Measurements from ENCODE around the gene WARS2.
A peak's percentile ranks its signal among the peaks of the same experiment; 100 is the strongest.

The WARS2 gene

DNA sequence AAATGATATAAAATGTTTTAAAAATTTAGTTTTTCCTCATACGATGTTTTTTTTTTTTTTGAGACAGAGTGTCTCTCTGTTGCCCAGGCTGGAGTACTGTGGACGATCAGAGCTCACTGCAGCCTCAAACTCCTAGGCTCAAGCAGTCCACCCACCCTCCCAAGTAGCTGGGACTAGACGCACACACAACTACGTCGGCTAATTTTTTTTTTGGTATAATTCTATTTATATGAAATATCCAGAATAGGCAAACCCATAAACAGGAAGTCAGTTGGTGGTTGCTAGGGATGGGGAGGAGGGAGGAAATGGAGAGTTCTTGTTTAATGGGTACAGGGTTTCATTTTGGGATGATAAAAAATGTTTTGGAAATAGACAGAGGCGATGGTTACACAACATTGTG lies 56.5 kb downstream of the WARS2 start:
- Histone ChIP-seq H2AK5ac (ENCODE audit: low read length) (no peak overlapping the region), H4K12ac (ENCODE audit: low read depth, low read length) (no peak overlapping the region), H3K36me3 (ENCODE audit: control insufficient read depth in 1 of 2, insufficient read depth in 2 of 2, low read length in 2 of 2) (no peaks in the 10 kb centered on the region), H3K4ac (ENCODE audit: low read depth, low read length) (no peak overlapping the region), H4K8ac (ENCODE audit: low read depth, low read length) (no peak overlapping the region), H3K9ac (ENCODE audit: low read length) (no peak overlapping the region), H4K91ac (ENCODE audit: low read depth, low read length) (no peak overlapping the region), H3K27me3 (ENCODE audit: insufficient read depth, low read length) (no peaks in the 10 kb centered on the region), H2BK12ac (ENCODE audit: low read length) (no peak overlapping the region), H3K23ac (ENCODE audit: low read length) (no peak overlapping the region), H3K27ac (ENCODE audit: low read depth, low read length) (no peak overlapping the region), H2BK120ac (ENCODE audit: insufficient read depth, low read length, poor library complexity) (no peak overlapping the region), H3K14ac (ENCODE audit: low read length) (no peak overlapping the region), H3K4me3 (ENCODE audit: low read depth, low read length) (no peak overlapping the region), H3K79me1 (ENCODE audit: low read length) (no peaks in the 10 kb centered on the region), H2BK5ac (ENCODE audit: low read depth, low read length, poor library complexity) (no peak overlapping the region), H3K18ac (ENCODE audit: low read length) (no peak overlapping the region), H2AFZ (ENCODE audit: insufficient read depth, low read length, poor library complexity) (no peak overlapping the region), H3K4me1 (ENCODE audit: control insufficient read depth in 1 of 2, insufficient read depth in 2 of 2, low read length in 2 of 2) (no peaks in the 10 kb centered on the region), H3K9me3 (ENCODE audit: insufficient read depth, low read depth, low read length) (no peaks in the 10 kb centered on the region), H3K79me2 (ENCODE audit: control insufficient read depth, insufficient read depth, low read length, poor library complexity) (no peaks in the 10 kb centered on the region), H3K4me2 (ENCODE audit: low read length) (no peak overlapping the region)
- DNase-seq: no peak
- WGBS (ENCODE audit: extremely low coverage, insufficient coverage, insufficient read length): no CpG with 5 or more reads among the region's 6 CpGs

DNA sequence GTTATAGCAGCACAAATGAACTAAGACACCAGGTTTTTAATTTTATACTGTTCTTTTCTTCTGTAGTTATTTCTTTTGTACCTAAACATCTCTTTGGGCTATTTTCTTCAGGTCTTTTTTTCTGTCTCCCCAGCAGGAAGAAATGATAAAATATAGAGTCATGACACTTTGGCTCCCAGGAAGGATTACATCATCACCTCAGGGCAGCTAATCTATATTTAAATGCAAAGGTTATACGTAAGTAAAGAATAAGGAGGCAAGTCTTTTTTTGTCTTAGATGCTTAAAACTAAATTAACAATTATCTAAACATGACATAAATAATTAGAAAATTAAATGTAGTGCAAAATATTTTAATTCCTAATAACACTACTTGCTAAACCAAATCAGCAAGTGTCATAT lies 57.0 kb downstream of the WARS2 start:
- no peak overlapping the region for H2BK5ac ChIP-seq (ENCODE audit: low read depth, low read length, poor library complexity)
- H3K23ac ChIP-seq (ENCODE audit: low read length): no peak overlapping the region
- no CpG with 5 or more reads among the region's 1 CpG for WGBS (ENCODE audit: extremely low coverage, insufficient coverage, insufficient read length)
- H3K4me3 ChIP-seq (ENCODE audit: low read depth, low read length): no peak overlapping the region
- no peaks in the 10 kb centered on the region for H3K79me2 ChIP-seq (ENCODE audit: control insufficient read depth, insufficient read depth, low read length, poor library complexity)
- H3K9me3 ChIP-seq (ENCODE audit: insufficient read depth, low read depth, low read length): no peaks in the 10 kb centered on the region
- no peak overlapping the region for H3K27ac ChIP-seq (ENCODE audit: low read depth, low read length)
- H3K18ac ChIP-seq (ENCODE audit: low read length): no peak overlapping the region
- no peaks in the 10 kb centered on the region for H3K27me3 ChIP-seq (ENCODE audit: insufficient read depth, low read length)
- H3K4me1 ChIP-seq (ENCODE audit: control insufficient read depth in 1 of 2, insufficient read depth in 2 of 2, low read length in 2 of 2): no peaks in the 10 kb centered on the region
- H3K79me1 ChIP-seq (ENCODE audit: low read length): no peaks in the 10 kb centered on the region
- no peak for DNase-seq
- no peak overlapping the region for H2BK12ac ChIP-seq (ENCODE audit: low read length)
- H4K8ac ChIP-seq (ENCODE audit: low read depth, low read length): no peak overlapping the region
- no peak overlapping the region for H3K9ac ChIP-seq (ENCODE audit: low read length)
- H3K4ac ChIP-seq (ENCODE audit: low read depth, low read length): no peak overlapping the region
- H4K91ac ChIP-seq (ENCODE audit: low read depth, low read length): no peak overlapping the region
- no peak overlapping the region for H3K14ac ChIP-seq (ENCODE audit: low read length)
- H3K36me3 ChIP-seq (ENCODE audit: control insufficient read depth in 1 of 2, insufficient read depth in 2 of 2, low read length in 2 of 2): no peaks in the 10 kb centered on the region
- no peak overlapping the region for H2BK120ac ChIP-seq (ENCODE audit: insufficient read depth, low read length, poor library complexity)
- H2AK5ac ChIP-seq (ENCODE audit: low read length): no peak overlapping the region
- no peak overlapping the region for H4K12ac ChIP-seq (ENCODE audit: low read depth, low read length)
- H2AFZ ChIP-seq (ENCODE audit: insufficient read depth, low read length, poor library complexity): no peak overlapping the region
- H3K4me2 ChIP-seq (ENCODE audit: low read length): no peak overlapping the region

DNA sequence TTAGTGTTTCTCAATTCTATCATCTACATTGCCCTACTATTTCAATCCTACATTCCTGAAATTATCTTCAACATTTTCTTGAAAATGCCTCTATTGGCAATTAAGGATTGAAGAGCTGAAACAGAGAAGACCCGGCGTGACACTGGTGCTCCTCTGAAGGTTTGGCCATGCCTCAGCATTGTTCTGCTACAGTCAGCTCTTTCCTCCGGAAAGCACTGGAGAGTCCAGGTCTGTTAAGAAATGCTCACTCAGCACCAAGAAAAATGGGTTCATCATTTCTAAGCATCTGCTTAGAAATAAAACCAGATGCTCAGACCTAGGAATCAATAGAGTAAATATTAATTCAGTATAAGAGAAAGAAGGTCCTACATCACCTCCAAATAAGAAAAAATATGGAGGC lies 58.8 kb downstream of the WARS2 start:
- no peak overlapping the region for H2AK5ac ChIP-seq (ENCODE audit: low read length)
- H3K14ac ChIP-seq (ENCODE audit: low read length): no peak overlapping the region
- no peaks in the 10 kb centered on the region for H3K9me3 ChIP-seq (ENCODE audit: insufficient read depth, low read depth, low read length)
- no CpG with 5 or more reads among the region's 3 CpGs for WGBS (ENCODE audit: extremely low coverage, insufficient coverage, insufficient read length)
- H4K91ac ChIP-seq (ENCODE audit: low read depth, low read length): no peak overlapping the region
- H2AFZ ChIP-seq (ENCODE audit: insufficient read depth, low read length, poor library complexity): no peak overlapping the region
- H3K79me1 ChIP-seq (ENCODE audit: low read length): no peaks in the 10 kb centered on the region
- H3K9ac ChIP-seq (ENCODE audit: low read length): no peak overlapping the region
- no peak overlapping the region for H3K4ac ChIP-seq (ENCODE audit: low read depth, low read length)
- no peak overlapping the region for H3K4me2 ChIP-seq (ENCODE audit: low read length)
- no peaks in the 10 kb centered on the region for H3K27me3 ChIP-seq (ENCODE audit: insufficient read depth, low read length)
- no peaks in the 10 kb centered on the region for H3K79me2 ChIP-seq (ENCODE audit: control insufficient read depth, insufficient read depth, low read length, poor library complexity)
- no peak for DNase-seq
- H4K12ac ChIP-seq (ENCODE audit: low read depth, low read length): no peak overlapping the region
- no peak overlapping the region for H2BK120ac ChIP-seq (ENCODE audit: insufficient read depth, low read length, poor library complexity)
- no peak overlapping the region for H3K27ac ChIP-seq (ENCODE audit: low read depth, low read length)
- no peaks in the 10 kb centered on the region for H3K4me1 ChIP-seq (ENCODE audit: control insufficient read depth in 1 of 2, insufficient read depth in 2 of 2, low read length in 2 of 2)
- no peak overlapping the region for H3K4me3 ChIP-seq (ENCODE audit: low read depth, low read length)
- H3K23ac ChIP-seq (ENCODE audit: low read length): no peak overlapping the region
- H2BK12ac ChIP-seq (ENCODE audit: low read length): peak overlapping the region; percentile 8
- H3K36me3 ChIP-seq (ENCODE audit: control insufficient read depth in 1 of 2, insufficient read depth in 2 of 2, low read length in 2 of 2): no peaks in the 10 kb centered on the region
- H4K8ac ChIP-seq (ENCODE audit: low read depth, low read length): no peak overlapping the region
- H3K18ac ChIP-seq (ENCODE audit: low read length): no peak overlapping the region
- no peak overlapping the region for H2BK5ac ChIP-seq (ENCODE audit: low read depth, low read length, poor library complexity)

DNA sequence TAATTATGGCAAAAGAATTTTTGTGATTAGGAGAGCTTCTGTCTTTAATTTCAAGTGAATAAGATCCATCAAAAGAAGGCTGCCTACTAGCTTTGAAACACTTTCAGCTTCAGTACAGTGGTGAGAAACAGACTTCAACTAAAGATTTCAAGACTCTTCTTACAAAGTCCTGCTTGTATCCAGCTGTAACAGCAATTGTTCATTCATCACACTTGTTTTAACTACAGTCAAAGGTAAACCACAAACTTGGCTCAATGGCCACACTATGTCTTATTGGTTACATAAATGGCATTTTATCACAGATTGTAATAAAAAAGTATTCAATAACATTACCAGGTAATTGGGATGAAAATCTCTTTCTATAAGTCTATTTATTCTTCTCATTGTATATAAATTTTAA lies 59.2 kb downstream of the WARS2 start:
- Histone ChIP-seq H4K8ac (ENCODE audit: low read depth, low read length) (no peak overlapping the region), H2BK12ac (ENCODE audit: low read length) (no peak overlapping the region), H3K4me3 (ENCODE audit: low read depth, low read length) (no peak overlapping the region), H3K18ac (ENCODE audit: low read length) (no peak overlapping the region), H3K14ac (ENCODE audit: low read length) (no peak overlapping the region), H2BK5ac (ENCODE audit: low read depth, low read length, poor library complexity) (no peak overlapping the region), H3K79me2 (ENCODE audit: control insufficient read depth, insufficient read depth, low read length, poor library complexity) (no peaks in the 10 kb centered on the region), H2AFZ (ENCODE audit: insufficient read depth, low read length, poor library complexity) (no peak overlapping the region), H3K4ac (ENCODE audit: low read depth, low read length) (no peak overlapping the region), H3K27ac (ENCODE audit: low read depth, low read length) (peak overlapping the region; percentile 58), H3K27me3 (ENCODE audit: insufficient read depth, low read length) (no peaks in the 10 kb centered on the region), H3K9ac (ENCODE audit: low read length) (no peak overlapping the region), H2BK120ac (ENCODE audit: insufficient read depth, low read length, poor library complexity) (no peak overlapping the region), H3K23ac (ENCODE audit: low read length) (no peak overlapping the region), H3K4me1 (ENCODE audit: control insufficient read depth in 1 of 2, insufficient read depth in 2 of 2, low read length in 2 of 2) (no peaks in the 10 kb centered on the region), H3K79me1 (ENCODE audit: low read length) (no peaks in the 10 kb centered on the region), H2AK5ac (ENCODE audit: low read length) (no peak overlapping the region), H3K4me2 (ENCODE audit: low read length) (no peak overlapping the region), H3K36me3 (ENCODE audit: control insufficient read depth in 1 of 2, insufficient read depth in 2 of 2, low read length in 2 of 2) (no peaks in the 10 kb centered on the region), H4K91ac (ENCODE audit: low read depth, low read length) (no peak overlapping the region), H4K12ac (ENCODE audit: low read depth, low read length) (no peak overlapping the region), H3K9me3 (ENCODE audit: insufficient read depth, low read depth, low read length) (no peaks in the 10 kb centered on the region)
- DNase-seq: no peak

DNA sequence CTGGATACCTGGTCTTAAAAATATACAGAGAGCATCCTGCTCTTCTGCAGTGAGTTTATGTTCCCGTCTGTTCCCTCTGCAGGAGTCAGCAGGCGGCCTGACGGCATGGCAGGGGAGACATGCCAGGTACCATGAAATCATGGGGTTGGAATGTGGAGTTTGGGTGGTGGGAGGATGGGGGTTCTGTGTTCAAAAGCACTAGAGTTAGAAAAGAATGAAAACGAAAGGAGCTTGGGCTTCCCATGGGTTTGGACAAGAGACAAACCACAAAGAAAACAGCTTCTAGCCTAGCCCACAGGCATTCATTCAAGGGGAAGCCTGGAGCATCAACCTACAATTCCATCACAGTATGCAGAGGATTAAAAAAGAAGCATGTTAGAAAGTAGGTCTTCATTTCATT lies 59.9 kb downstream of the WARS2 start:
- Histone ChIP-seq H3K27me3 (ENCODE audit: insufficient read depth, low read length) (no peaks in the 10 kb centered on the region), H3K18ac (ENCODE audit: low read length) (no peak overlapping the region), H3K4ac (ENCODE audit: low read depth, low read length) (no peak overlapping the region), H3K9ac (ENCODE audit: low read length) (no peak overlapping the region), H4K91ac (ENCODE audit: low read depth, low read length) (no peak overlapping the region), H4K8ac (ENCODE audit: low read depth, low read length) (no peak overlapping the region), H2BK5ac (ENCODE audit: low read depth, low read length, poor library complexity) (no peak overlapping the region), H3K23ac (ENCODE audit: low read length) (no peak overlapping the region), H3K14ac (ENCODE audit: low read length) (no peak overlapping the region), H3K4me3 (ENCODE audit: low read depth, low read length) (no peak overlapping the region), H3K9me3 (ENCODE audit: insufficient read depth, low read depth, low read length) (no peaks in the 10 kb centered on the region), H3K36me3 (ENCODE audit: control insufficient read depth in 1 of 2, insufficient read depth in 2 of 2, low read length in 2 of 2) (no peaks in the 10 kb centered on the region), H3K27ac (ENCODE audit: low read depth, low read length) (peak overlapping the region; percentile 69), H3K79me2 (ENCODE audit: control insufficient read depth, insufficient read depth, low read length, poor library complexity) (no peaks in the 10 kb centered on the region), H2BK120ac (ENCODE audit: insufficient read depth, low read length, poor library complexity) (no peak overlapping the region), H3K4me2 (ENCODE audit: low read length) (peak overlapping the region; percentile 38), H2AFZ (ENCODE audit: insufficient read depth, low read length, poor library complexity) (no peak overlapping the region), H2AK5ac (ENCODE audit: low read length) (no peak overlapping the region), H3K4me1 (ENCODE audit: control insufficient read depth in 1 of 2, insufficient read depth in 2 of 2, low read length in 2 of 2) (no peaks in the 10 kb centered on the region), H3K79me1 (ENCODE audit: low read length) (no peaks in the 10 kb centered on the region), H2BK12ac (ENCODE audit: low read length) (no peak overlapping the region), H4K12ac (ENCODE audit: low read depth, low read length) (no peak overlapping the region)
- DNase-seq: peak; percentile 31 to 35
- no CpG with 5 or more reads among the region's 4 CpGs for WGBS (ENCODE audit: extremely low coverage, insufficient coverage, insufficient read length)

Data from trophoblast cell (in vitro differentiated cells and primary cell).